DOHH2 (cell line): ENCODE data around the gene TAGLN2.

ENCODE experiments used
- CTCF ChIP-seq: fragments of 200-600 bp; sonication (generic); IDR thresholded peaks from one replicate; pipeline ENCODE4 v1.5.1; 2014; ENCODE audit warnings: antibody characterized with exemption, mild to moderate bottlenecking, low read depth, low read length; ENCODE audit not compliant: poor library complexity, severe bottlenecking
- EZH2phosphoT487 ChIP-seq: fragments of 200-600 bp; sonication (generic); IDR thresholded peaks from 2 replicates; pipeline ENCODE4 v1.6.1; 2017; ENCODE audit warnings: borderline replicate concordance, mild to moderate bottlenecking, antibody characterized with exemption, low read length, moderate library complexity, mixed read lengths

- TF ChIP-seq CTCF (no peak), EZH2phosphoT487 (no peak)
Observed at GRCh38 chr1:159920202-159920601, 5.1 kb downstream of the TAGLN2 start.
